Measurements from ENCODE around the gene GNG7.
"Not testable (repeated sequence)": the region's sequence is repeated elsewhere in the genome, so short reads cannot be mapped to it uniquely, and the experiment has no call there.

Gene GNG7

GRCh38 chr19:2477732-2478191, 224.7 kb downstream of the GNG7 start:
- DNase-seq: no peak

DNA sequence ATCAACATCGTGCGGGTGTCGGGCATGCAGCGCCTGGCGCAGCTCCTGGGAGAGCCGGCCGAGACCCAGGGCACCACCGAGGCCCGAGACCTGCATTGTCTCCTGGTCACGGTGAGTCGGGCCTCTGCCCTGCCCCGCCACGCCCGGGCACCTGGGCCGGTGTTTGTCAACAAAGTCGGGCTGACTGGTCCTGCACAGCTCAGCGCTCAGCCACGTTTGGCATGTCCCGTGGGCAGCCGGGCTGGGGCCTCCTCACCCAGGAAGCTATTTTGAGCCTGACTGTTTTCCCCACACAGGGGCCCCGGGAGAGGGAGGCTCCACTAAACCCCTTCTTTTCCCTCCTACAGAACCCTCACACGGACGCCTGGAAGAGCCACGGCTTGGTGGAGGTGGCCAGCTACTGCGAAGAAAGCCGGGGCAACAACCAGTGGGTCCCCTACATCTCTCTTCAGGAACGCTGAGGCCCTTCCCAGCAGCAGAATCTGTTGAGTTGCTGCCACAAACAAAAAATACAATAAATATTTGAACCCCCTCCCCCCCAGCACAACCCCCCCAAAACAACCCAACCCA, 225.3 kb downstream of the GNG7 start:
- no peak for DNase-seq

DNA sequence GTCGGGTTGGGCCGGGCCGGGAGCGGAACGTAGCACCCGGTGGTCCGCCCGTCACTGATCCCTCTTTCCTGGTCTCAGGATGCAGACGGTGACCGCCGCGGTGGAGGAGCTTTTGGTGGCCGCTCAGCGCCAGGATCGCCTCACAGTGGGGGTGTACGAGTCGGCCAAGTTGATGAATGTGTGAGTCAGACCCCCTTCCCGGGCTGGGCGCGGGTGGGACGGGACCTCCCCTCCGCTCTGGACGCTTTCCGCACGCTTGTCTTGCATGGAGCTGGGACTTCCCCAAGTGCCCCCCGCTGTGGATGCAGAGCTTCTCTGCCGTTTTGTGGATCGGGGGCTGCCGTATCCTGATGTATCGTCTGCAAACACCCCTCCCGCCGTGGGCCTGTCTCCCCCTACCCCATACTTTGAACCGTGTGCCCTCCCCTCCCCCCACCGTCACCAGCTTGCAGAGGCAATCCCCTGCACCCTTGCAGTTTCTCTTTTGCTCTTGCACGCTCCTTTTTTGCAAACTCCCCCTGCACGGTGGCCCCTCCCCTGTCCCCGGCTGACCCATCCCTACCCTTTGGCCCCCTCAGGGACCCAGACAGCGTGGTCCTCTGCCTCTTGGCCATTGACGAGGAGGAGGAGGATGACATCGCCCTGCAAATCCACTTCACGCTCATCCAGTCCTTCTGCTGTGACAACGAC, 225.9 kb downstream of the GNG7 start:
- DNase-seq: no peak

DNA sequence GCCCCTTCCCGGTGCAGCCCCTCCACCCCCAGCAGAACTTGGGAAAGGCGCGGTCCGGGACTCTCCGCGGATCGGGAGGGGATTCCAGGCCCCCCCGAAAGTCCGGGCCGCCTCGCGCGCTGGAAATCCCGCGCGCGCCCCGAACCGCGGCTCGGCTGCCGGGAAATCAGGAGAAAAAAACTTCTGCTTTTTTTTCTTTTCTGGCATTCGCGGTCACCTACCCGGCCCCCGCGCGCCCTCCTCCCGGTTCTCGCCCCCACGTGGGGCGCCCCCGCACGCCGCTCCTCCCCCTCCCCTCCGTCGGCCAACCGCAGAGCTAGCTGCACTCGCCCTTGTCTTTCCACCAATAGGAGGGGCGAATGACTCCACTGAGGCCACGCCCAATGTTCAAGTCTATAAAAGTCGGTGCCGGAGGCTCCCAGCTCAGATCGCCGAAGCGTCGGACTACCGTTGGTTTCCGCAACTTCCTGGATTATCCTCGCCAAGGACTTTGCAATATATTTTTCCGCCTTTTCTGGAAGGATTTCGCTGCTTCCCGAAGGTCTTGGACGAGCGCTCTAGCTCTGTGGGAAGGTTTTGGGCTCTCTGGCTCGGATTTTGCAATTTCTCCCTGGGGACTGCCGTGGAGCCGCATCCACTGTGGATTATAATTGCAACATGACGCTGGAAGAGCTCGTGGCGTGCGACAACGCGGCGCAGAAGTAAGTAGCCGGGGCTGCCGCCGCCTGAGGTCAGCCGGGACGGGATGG, 226.6 kb downstream of the GNG7 start, which contains the start of gene GADD45B:
TSS of gene GADD45B (plus strand) at position 426 of the 749 bp plus-strand sequence. CDS start at position 658, 232 bp downstream.
- DNase-seq: peak; percentile 91

DNA sequence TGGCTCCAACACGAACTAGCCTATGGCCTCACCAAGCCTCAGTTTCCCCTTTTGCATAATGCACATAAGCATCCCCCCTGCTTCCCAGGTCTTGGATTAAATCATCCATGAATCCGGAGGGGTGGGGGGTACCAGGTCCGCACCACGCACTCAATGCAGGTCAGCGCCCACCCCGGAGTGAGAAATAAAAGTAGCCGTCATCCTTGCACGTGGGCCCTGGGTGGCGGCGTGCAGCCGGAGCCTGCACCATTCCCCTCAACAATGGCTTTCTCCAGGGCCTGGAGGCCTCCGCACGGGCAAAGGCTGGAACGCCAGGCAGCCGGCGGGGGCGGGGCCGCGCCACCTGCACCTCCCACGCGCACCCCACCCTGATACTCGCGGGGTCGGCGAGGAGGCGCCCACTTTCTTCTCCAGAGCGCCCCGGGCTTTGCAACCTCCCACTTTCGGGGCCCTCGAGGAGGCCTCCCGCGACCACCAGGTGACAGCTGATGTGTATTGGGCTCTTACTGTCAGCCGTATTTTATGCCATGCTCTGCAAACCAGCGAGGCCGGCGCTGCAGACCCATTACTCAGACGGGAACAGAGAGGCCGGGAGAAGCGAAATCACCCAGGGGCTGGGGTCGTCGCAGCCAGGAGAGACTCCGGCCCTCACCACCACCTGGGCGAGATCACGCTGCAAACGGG, 227.3 kb downstream of the GNG7 start:
- DNase-seq: peak; percentile 70

GRCh38 chr19:2474232-2475017, 228.1 kb downstream of the GNG7 start:
- peak; percentile 69 for DNase-seq

GRCh38 chr19:2469915-2470200, 232.6 kb downstream of the GNG7 start:
- DNase-seq: not testable (repeated sequence)

- DNase-seq: no peak
These were observed 233.2 kb downstream of the GNG7 start for GRCh38 chr19:2469102-2469914.

DNA sequence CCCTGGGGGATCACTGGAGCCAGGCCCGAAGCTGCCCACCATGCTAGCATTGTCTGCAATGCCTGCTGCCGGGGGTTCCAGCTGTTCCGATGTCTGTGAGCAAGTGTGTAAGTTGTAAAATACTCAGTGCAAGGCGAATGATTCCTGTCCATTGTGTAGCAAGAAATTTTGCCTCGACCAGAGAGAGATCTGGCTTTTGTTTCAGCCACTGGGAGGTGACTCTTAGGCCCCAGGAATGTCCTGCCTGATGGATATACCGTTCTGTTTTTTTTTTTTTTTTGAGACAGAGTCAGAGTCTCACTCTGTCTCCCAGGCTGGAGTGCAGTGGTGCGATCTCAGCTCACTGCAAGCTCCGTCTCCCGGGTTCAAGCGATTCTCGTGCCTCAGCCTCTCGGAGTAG, 233.9 kb downstream of the GNG7 start:
- DNase-seq: no peak

DNA sequence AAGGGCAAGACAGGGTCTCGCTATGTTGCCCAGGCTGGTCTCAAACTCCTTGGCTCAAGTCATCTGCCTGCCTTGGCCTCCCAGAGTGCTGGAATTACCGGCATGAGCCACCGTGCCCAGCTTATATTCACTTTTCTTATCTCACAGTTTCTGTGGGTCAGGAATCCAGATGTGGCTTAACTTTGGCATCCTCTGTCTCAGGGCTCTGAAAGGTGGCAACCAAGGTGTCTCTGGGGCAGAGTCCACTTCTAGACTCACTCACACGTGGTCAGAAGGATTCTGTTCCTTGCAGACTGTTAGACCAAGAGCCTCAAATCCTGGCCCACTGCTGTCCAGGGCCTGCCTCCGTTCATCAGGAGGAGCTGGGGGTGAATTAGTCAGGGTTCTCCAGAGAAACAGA, 238.1 kb downstream of the GNG7 start:
- DNase-seq: no peak

GRCh38 chr19:2463694-2464093, 238.8 kb downstream of the GNG7 start:
- DNase-seq: not testable (repeated sequence)

DNA sequence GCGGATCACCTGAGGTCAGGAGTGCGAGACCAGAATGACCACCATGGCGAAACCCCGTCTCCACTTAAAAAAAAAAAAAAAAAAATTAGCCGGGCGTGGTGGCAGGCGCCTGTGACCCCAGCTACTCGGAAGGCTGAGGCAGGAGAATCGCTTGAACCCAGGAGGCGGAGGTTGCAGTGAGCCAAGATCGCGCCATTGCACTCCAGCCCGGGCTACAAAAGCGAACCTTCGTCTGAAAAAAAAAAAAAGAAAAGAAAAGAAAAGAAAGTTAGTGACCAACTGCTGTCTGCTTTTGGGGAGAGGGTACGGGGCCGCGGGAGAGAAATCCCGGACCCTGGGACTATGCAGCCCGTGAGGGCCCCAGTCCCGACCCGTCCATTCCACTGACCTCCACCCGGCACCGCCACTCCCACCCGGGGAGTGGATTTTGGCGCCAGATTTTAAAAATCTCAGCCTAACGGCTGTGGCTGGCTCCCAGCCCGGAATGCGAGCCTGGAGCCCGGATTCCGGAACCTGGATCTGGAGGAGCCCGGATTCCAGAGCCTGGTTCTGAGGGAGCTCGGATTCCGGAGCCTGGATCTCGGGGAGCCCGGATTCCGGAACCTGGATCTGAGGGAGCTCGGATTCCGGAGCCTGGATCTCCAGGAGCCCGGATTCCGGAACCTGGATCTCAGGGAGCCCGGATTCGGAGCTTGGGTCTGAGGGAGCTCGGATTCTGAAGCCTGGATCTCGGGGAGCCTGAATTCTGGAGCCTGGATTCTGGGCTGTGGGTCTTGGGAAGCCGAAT, 239.7 kb downstream of the GNG7 start:
- no peak for DNase-seq

GRCh38 chr19:2461751-2462634, 240.5 kb downstream of the GNG7 start:
- DNase-seq: no peak

Data from KG1 (cell line).